Measurements from ENCODE around the gene ZHX3.

Gene ZHX3

GRCh38 chr20:41330343-41330720 lies 12.8 kb upstream of the ZHX3 start:
- ChIA-PET POLR2A (ENCODE audit: low non-redundant PET) (no interaction called here), CTCF (interaction anchor here (1.0 kb wide), 1 partner anchor 9 kb away, joined by 6 read pairs; no protein-coding TSS in a partner anchor)
- no peak for TF ChIP-seq CTCF (conservative IDR thresholded peaks at IDR 0.05; ENCODE audit: low read depth)
- no peak for DNase-seq (ENCODE audit: low spot score)
- peak overlapping the region; percentile 90 for H3K27ac ChIP-seq

GRCh38 chr20:41329435-41330342 lies 12.2 kb upstream of the ZHX3 start:
- POLR2A ChIA-PET (ENCODE audit: low non-redundant PET): interaction anchor here (1.6 kb wide), 1 partner anchor 13 kb away, joined by 6 read pairs; the partner anchor contains the start of gene ZHX3
- H3K27ac ChIP-seq: peak overlapping the region; percentile 90
- DNase-seq (ENCODE audit: low spot score): peak; percentile 94
- TF ChIP-seq CTCF (conservative IDR thresholded peaks at IDR 0.05; ENCODE audit: low read depth): no peak
- CTCF ChIA-PET: interaction anchor here (0.6 to 0.9 kb wide), 4 partner anchors 20 to 1897 kb away, joined by 3 to 5 read pairs (median 4); no protein-coding TSS in a partner anchor

GRCh38 chr20:41327178-41327577 lies 9.6 kb upstream of the ZHX3 start:
- no peak for DNase-seq (ENCODE audit: low spot score)
- CTCF ChIA-PET: interaction anchor here (0.6 to 1.3 kb wide), 7 partner anchors 12 to 1529 kb away, joined by 3 to 6 read pairs (median 3); no protein-coding TSS in a partner anchor
- no peak overlapping the region for H3K27ac ChIP-seq
- POLR2A ChIA-PET (ENCODE audit: low non-redundant PET): interaction anchor here (0.7 kb wide), 1 partner anchor 10 kb away, joined by 4 read pairs; the partner anchor contains the start of gene ZHX3
- no peak for TF ChIP-seq CTCF (conservative IDR thresholded peaks at IDR 0.05; ENCODE audit: low read depth)

- no peak for TF ChIP-seq CTCF (conservative IDR thresholded peaks at IDR 0.05; ENCODE audit: low read depth)
- H3K27ac ChIP-seq: peak overlapping the region; percentile 30
- CTCF ChIA-PET: interaction anchor here (1.6 to 1.9 kb wide), 2 partner anchors 18 to 148 kb away, joined by 4 to 6 read pairs; no protein-coding TSS in a partner anchor
- DNase-seq (ENCODE audit: low spot score): no peak
- POLR2A ChIA-PET (ENCODE audit: low non-redundant PET): no interaction called here
These were observed 3.4 kb upstream of the ZHX3 start for GRCh38 chr20:41320976-41321375.

- no peak overlapping the region for H3K27ac ChIP-seq
- ChIA-PET POLR2A (ENCODE audit: low non-redundant PET) (no interaction called here), CTCF (interaction anchor here (1.6 kb wide), 1 partner anchor 19 kb away, joined by 4 read pairs; no protein-coding TSS in a partner anchor)
- no peak for TF ChIP-seq CTCF (conservative IDR thresholded peaks at IDR 0.05; ENCODE audit: low read depth)
- DNase-seq (ENCODE audit: low spot score): no peak
These were observed 2.9 kb upstream of the ZHX3 start for GRCh38 chr20:41320441-41320840.

GRCh38 chr20:41318271-41318649 lies 729 bp upstream of the ZHX3 start:
- no peak for DNase-seq (ENCODE audit: low spot score)
- ChIA-PET POLR2A (ENCODE audit: low non-redundant PET) (no interaction called here), CTCF (interaction anchor here (0.9 to 2.3 kb wide), 4 partner anchors 21 to 146 kb away, joined by 3 to 9 read pairs (median 4); no protein-coding TSS in a partner anchor)
- TF ChIP-seq CTCF (conservative IDR thresholded peaks at IDR 0.05; ENCODE audit: low read depth): no peak
- H3K27ac ChIP-seq: no peak overlapping the region; the same call in 1 of the 2 replicates
